ENCODE results near the gene KRT3. TPM values are rescaled to one million over a fixed set of nuclear protein-coding genes. Genes with fewer than 3 reads are reported as not detected.

The KRT3 gene
- total and polyA plus RNA-seq, 10 of the 15 experiments (the other 5 are each of a cell fraction or from before 2014, with no cell fraction given): not detected

GRCh38 chr12:52809166-52809565, 13.2 kb upstream of the KRT3 start:
- Histone ChIP-seq H2AFZ (ENCODE audit: control insufficient read depth, low read depth, low read length) (no peak overlapping the region), H3K27me3 (replicated peaks in 1 of 2; ENCODE audit: control insufficient read depth in 2 of 2, insufficient read depth in 2 of 2, low read length in 1 of 2) (peaks cover 0 to 5% of the 10 kb centered on the region in 2 experiments; a peak in 2 of 4 replicates), H3K9me3 (replicated peaks; ENCODE audit: control insufficient read depth, insufficient read depth, low read length) (no peaks in the 10 kb centered on the region), H3K27ac (ENCODE audit: control insufficient read depth, insufficient read depth) (no peak overlapping the region), H3K4me1 (ENCODE audit: control insufficient read depth, insufficient read depth, low read length) (no peaks in the 10 kb centered on the region), H4K20me1 (ENCODE audit: control insufficient read depth, insufficient read depth) (no peaks in the 10 kb centered on the region), H3K79me2 (ENCODE audit: control insufficient read depth, insufficient read depth, low read length) (no peaks in the 10 kb centered on the region), H3K36me3 (ENCODE audit: control insufficient read depth in 2 of 2, insufficient read depth in 2 of 2, low read length in 1 of 2) (no peaks in the 10 kb centered on the region), H3K4me2 (ENCODE audit: control insufficient read depth, insufficient read depth) (no peak overlapping the region), H3K9ac (ENCODE audit: control insufficient read depth, insufficient read depth, low read length) (no peak overlapping the region), H3K4me3 (no peak overlapping the region)
- no peak for FAIRE-seq
- no peak for DNase-seq (ENCODE audit: low read depth, low spot score)
- in situ Hi-C loops (cut with MboI) (no loop called here), intact Hi-C loops (cut with micrococcal nuclease; ENCODE audit: unreplicated experiment) (no loop called here)
- ChIA-PET RAD21 (ENCODE audit: unreplicated experiment) (no interaction called here), SMC1A (ENCODE audit: uncharacterized antibody, unreplicated experiment) (no interaction called here), CTCF (no interaction called here), POLR2A (no interaction called here)
- WGBS (ENCODE audit: insufficient coverage, insufficient replicate concordance, low lambda C conversion rate, missing lambda C conversion rate): 28% methylated on average over 7 of the region's 7 CpGs
- BruUV-seq (replicated peaks): no TSS peak
- ATAC-seq: no peak
- no peak for TF ChIP-seq ATF3 (IDR thresholded peaks at IDR 0.05; ENCODE audit: borderline replicate concordance, extremely low read depth, low read depth, low read length)
- no peak for TF ChIP-seq TBL1XR1 (IDR thresholded peaks at IDR 0.05; ENCODE audit: low read depth, low read length)
- TF ChIP-seq DPF2 (IDR thresholded peaks at IDR 0.05): no peak
- TF ChIP-seq PRDM15 (CRISPR knock-in tag; IDR thresholded peaks at IDR 0.05): no peak
- no peak for TF ChIP-seq RUNX3 (IDR thresholded peaks at IDR 0.05; ENCODE audit: low read length)
- no peak for TF ChIP-seq POLR2AphosphoS2 (IDR thresholded peaks at IDR 0.05; ENCODE audit: low read depth, low read length)
- no peak for TF ChIP-seq USF1 (IDR thresholded peaks at IDR 0.05; ENCODE audit: borderline replicate concordance, extremely low read length, insufficient read depth, low read depth, low read length)
- TF ChIP-seq IRF3 (IDR thresholded peaks at IDR 0.05): no peak
- TF ChIP-seq NFIC (IDR thresholded peaks at IDR 0.05; ENCODE audit: low read depth, low read length): no peak
- TF ChIP-seq FOS (IDR thresholded peaks at IDR 0.05; ENCODE audit: borderline replicate concordance, extremely low read depth, insufficient read length): no peak
- no peak for TF ChIP-seq NFYA (IDR thresholded peaks at IDR 0.05; ENCODE audit: borderline replicate concordance, low read depth, low read length)
- TF ChIP-seq ZNF592 (IDR thresholded peaks at IDR 0.05): no peak
- no peak for TF ChIP-seq GATAD2B (conservative IDR thresholded peaks at IDR 0.05; ENCODE audit: low read depth)
- no peak for TF ChIP-seq STAT1 (conservative IDR thresholded peaks at IDR 0.05)
- TF ChIP-seq KDM1A (IDR thresholded peaks at IDR 0.05; ENCODE audit: borderline replicate concordance): no peak

All from GM12878 (cell line).